ENCODE measurements around the gene LRRFIP2. TPM values are rescaled to one million over a fixed set of nuclear protein-coding genes. Genes with fewer than 3 reads are reported as not detected.
"Not testable (repeated sequence)": the region's sequence is repeated elsewhere in the genome, so short reads cannot be mapped to it uniquely, and the experiment has no call there.

LRRFIP2 gene
- total RNA-seq, 1 experiment from 2014 or later = 47.1 TPM

GRCh38 chr3:37064747-37065146, 109.6 kb downstream of the LRRFIP2 start:
- H3K4me1 Mint-ChIP-seq (ENCODE audit: low read depth, unreplicated experiment) = peaks cover 6% of the 10 kb centered on the region
- TF ChIP-seq, protein P1, sequence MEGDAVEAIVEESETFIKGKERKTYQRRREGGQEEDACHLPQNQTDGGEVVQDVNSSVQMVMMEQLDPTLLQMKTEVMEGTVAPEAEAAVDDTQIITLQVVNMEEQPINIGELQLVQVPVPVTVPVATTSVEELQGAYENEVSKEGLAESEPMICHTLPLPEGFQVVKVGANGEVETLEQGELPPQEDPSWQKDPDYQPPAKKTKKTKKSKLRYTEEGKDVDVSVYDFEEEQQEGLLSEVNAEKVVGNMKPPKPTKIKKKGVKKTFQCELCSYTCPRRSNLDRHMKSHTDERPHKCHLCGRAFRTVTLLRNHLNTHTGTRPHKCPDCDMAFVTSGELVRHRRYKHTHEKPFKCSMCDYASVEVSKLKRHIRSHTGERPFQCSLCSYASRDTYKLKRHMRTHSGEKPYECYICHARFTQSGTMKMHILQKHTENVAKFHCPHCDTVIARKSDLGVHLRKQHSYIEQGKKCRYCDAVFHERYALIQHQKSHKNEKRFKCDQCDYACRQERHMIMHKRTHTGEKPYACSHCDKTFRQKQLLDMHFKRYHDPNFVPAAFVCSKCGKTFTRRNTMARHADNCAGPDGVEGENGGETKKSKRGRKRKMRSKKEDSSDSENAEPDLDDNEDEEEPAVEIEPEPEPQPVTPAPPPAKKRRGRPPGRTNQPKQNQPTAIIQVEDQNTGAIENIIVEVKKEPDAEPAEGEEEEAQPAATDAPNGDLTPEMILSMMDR (IDR thresholded peaks at IDR 0.05; ENCODE audit: insufficient read depth in 1 of 2, low read depth in 1 of 2, low read length in 1 of 2, severe bottlenecking in 1 of 2, unreplicated experiment in 1 of 2) = no peak
- H3K4me3 ChIP-seq (ENCODE audit: low read depth, low read length) = no peak overlapping the region
- H3K27ac Mint-ChIP-seq (ENCODE audit: unreplicated experiment) = no peak overlapping the region
- peaks cover 24% of the 10 kb centered on the region for H3K36me3 Mint-ChIP-seq (ENCODE audit: insufficient read depth, unreplicated experiment)
- no peaks in the 10 kb centered on the region for H3K9me3 Mint-ChIP-seq (ENCODE audit: unreplicated experiment)
- H3K9me3 ChIP-seq = no peaks in the 10 kb centered on the region
- no peaks in the 10 kb centered on the region for H3K36me3 ChIP-seq (ENCODE audit: control insufficient read depth, insufficient read depth, low read length)
- ChIA-PET POLR2A (no interaction called here), CTCF (no interaction called here)
- no peaks in the 10 kb centered on the region for H3K27me3 ChIP-seq (replicated peaks; ENCODE audit: control insufficient read depth, insufficient read depth, low read length)
- DNase-seq = no peak
- H3K4me3 Mint-ChIP-seq (ENCODE audit: unreplicated experiment) = no peak overlapping the region
- H3K27me3 Mint-ChIP-seq (ENCODE audit: insufficient read depth, unreplicated experiment) = no peaks in the 10 kb centered on the region
- no TSS peak for BruUV-seq (replicated peaks)
- intact Hi-C loops (cut with micrococcal nuclease; ENCODE audit: unreplicated experiment) = no loop called here
- no peaks in the 10 kb centered on the region for H3K4me1 ChIP-seq

- no peak overlapping the region for H3K27ac Mint-ChIP-seq (ENCODE audit: unreplicated experiment)
- no peaks in the 10 kb centered on the region for H3K27me3 Mint-ChIP-seq (ENCODE audit: insufficient read depth, unreplicated experiment)
- no peaks in the 10 kb centered on the region for H3K9me3 Mint-ChIP-seq (ENCODE audit: unreplicated experiment)
- H3K4me1 ChIP-seq = no peaks in the 10 kb centered on the region
- H3K27me3 ChIP-seq (replicated peaks; ENCODE audit: control insufficient read depth, insufficient read depth, low read length) = no peaks in the 10 kb centered on the region
- H3K4me1 Mint-ChIP-seq (ENCODE audit: low read depth, unreplicated experiment) = no peaks in the 10 kb centered on the region
- CTCF ChIA-PET = no interaction called here
- no TSS peak for BruUV-seq (replicated peaks)
- H3K36me3 Mint-ChIP-seq (ENCODE audit: insufficient read depth, unreplicated experiment) = peaks cover 53% of the 10 kb centered on the region
- no peak for DNase-seq
- TF ChIP-seq, protein P1 (IDR thresholded peaks at IDR 0.05; ENCODE audit: insufficient read depth in 1 of 2, low read depth in 1 of 2, low read length in 1 of 2, severe bottlenecking in 1 of 2, unreplicated experiment in 1 of 2) = no peak
- H3K36me3 ChIP-seq (ENCODE audit: control insufficient read depth, insufficient read depth, low read length) = no peaks in the 10 kb centered on the region; the same call in 1 of the 2 replicates
- no peak overlapping the region for H3K4me3 ChIP-seq (ENCODE audit: low read depth, low read length)
- no peak overlapping the region for H3K4me3 Mint-ChIP-seq (ENCODE audit: unreplicated experiment)
- no peaks in the 10 kb centered on the region for H3K9me3 ChIP-seq
- intact Hi-C loops (cut with micrococcal nuclease; ENCODE audit: unreplicated experiment) = loop anchor here (5.0 kb wide), 1 partner anchor 154 kb away; no protein-coding TSS in a partner anchor
- POLR2A ChIA-PET = no interaction called here
Measured at GRCh38 chr3:37058117-37058516, 116.3 kb downstream of the LRRFIP2 start.

- H3K9me3 ChIP-seq = no peaks in the 10 kb centered on the region
- no peaks in the 10 kb centered on the region for H3K4me1 ChIP-seq
- no peaks in the 10 kb centered on the region; the same call in 1 of the 2 replicates for H3K36me3 ChIP-seq (ENCODE audit: control insufficient read depth, insufficient read depth, low read length)
- Mint-ChIP-seq H3K9me3 (ENCODE audit: unreplicated experiment) (no peaks in the 10 kb centered on the region), H3K27ac (ENCODE audit: unreplicated experiment) (no peak overlapping the region), H3K4me3 (ENCODE audit: unreplicated experiment) (no peak overlapping the region), H3K27me3 (ENCODE audit: insufficient read depth, unreplicated experiment) (no peaks in the 10 kb centered on the region), H3K4me1 (ENCODE audit: low read depth, unreplicated experiment) (no peaks in the 10 kb centered on the region), H3K36me3 (ENCODE audit: insufficient read depth, unreplicated experiment) (peaks cover 58% of the 10 kb centered on the region)
- H3K4me3 ChIP-seq (ENCODE audit: low read depth, low read length) = no peak overlapping the region
- TF ChIP-seq, protein P1 (IDR thresholded peaks at IDR 0.05; ENCODE audit: insufficient read depth in 1 of 2, low read depth in 1 of 2, low read length in 1 of 2, severe bottlenecking in 1 of 2, unreplicated experiment in 1 of 2) = no peak
- no peaks in the 10 kb centered on the region for H3K27me3 ChIP-seq (replicated peaks; ENCODE audit: control insufficient read depth, insufficient read depth, low read length)
- BruUV-seq (replicated peaks) = no TSS peak
- no peak for DNase-seq
- ChIA-PET CTCF (no interaction called here), POLR2A (no interaction called here)
- intact Hi-C loops (cut with micrococcal nuclease; ENCODE audit: unreplicated experiment) = loop anchor here (5.0 kb wide), 1 partner anchor 155 kb away; no protein-coding TSS in a partner anchor
Measured at GRCh38 chr3:37056826-37057225, 117.6 kb downstream of the LRRFIP2 start.

DNA sequence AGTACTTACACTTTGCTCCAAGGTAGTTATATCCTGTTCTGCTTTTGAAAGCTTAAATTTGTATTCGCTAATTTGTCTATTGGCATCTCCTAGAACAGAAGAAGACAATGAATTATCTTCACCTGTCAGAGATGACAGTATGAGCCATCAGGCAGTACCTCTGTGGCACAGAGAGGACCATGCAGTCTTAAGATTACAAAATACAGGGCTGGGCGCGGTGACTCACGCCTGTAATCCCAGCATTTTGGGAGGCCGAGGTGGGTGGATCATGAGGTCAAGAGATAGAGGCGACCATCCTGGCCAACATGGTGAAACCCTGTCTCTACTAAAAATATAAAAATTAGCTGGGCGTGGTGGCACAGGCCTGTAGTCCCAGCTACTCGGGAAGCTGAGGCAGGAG, 119.3 kb downstream of the LRRFIP2 start:
- not testable (repeated sequence) for H3K4me3 ChIP-seq (ENCODE audit: low read depth, low read length); BruUV-seq (replicated peaks); H3K27ac Mint-ChIP-seq (ENCODE audit: unreplicated experiment)

More for the DNA sequence above, 119.3 kb downstream of the LRRFIP2 start:
- H3K36me3 ChIP-seq (ENCODE audit: control insufficient read depth, insufficient read depth, low read length); DNase-seq; CTCF ChIA-PET; H3K4me1 Mint-ChIP-seq (ENCODE audit: low read depth, unreplicated experiment); H3K4me1 ChIP-seq; H3K27me3 Mint-ChIP-seq (ENCODE audit: insufficient read depth, unreplicated experiment); POLR2A ChIA-PET; H3K9me3 Mint-ChIP-seq (ENCODE audit: unreplicated experiment); H3K27me3 ChIP-seq (replicated peaks; ENCODE audit: control insufficient read depth, insufficient read depth, low read length); H3K9me3 ChIP-seq; H3K4me3 Mint-ChIP-seq (ENCODE audit: unreplicated experiment): not testable (repeated sequence)
- intact Hi-C loops (cut with micrococcal nuclease; ENCODE audit: unreplicated experiment) = loop anchor here (5.0 kb wide), 1 partner anchor 157 kb away; no protein-coding TSS in a partner anchor
- peaks cover 63% of the 10 kb centered on the region for H3K36me3 Mint-ChIP-seq (ENCODE audit: insufficient read depth, unreplicated experiment)

Data from Caco-2 (cell line).